Gastroesophageal sphincter (tissue), 4 donors: Measurements from ENCODE around the gene OR7A5. TPM values are rescaled to one million over a fixed set of nuclear protein-coding genes. Genes with fewer than 3 reads are reported as not detected.

Experiments used
- ATAC-seq: fragments of 150-250 bp; one replicate; pipeline ENCODE4 v1.9.1; 2016; ENCODE audit warnings: mild to moderate bottlenecking, moderate library complexity
- H3K27ac ChIP-seq, 4 donors: fragments of 200-600 bp; sonication (generic) in 3 of 4; 1 replicate in 3 of 4; 2 replicates in 1 of 4; pipeline ENCODE4 v1.5.1; 2016 to 2019
- H3K27me3 ChIP-seq: fragments of 200-600 bp; sonication (generic); one replicate; pipeline ENCODE4 v1.5.1; 2019
- H3K36me3 ChIP-seq, 2 donors: fragments of 200-600 bp; sonication (generic); one replicate each; pipeline ENCODE4 v1.5.1; 2019; ENCODE audit warnings: control low read depth in 1 of 2
- H3K4me1 ChIP-seq, 3 donors: fragments of 200-600 bp; sonication (generic); 1 replicate in 2 of 3; 2 replicates in 1 of 3; pipeline ENCODE4 v1.5.1; 2016 to 2019; ENCODE audit warnings: control low read depth in 2 of 3
- H3K4me3 ChIP-seq, 2 donors: fragments of 200-600 bp; sonication (generic); one replicate each; pipeline ENCODE4 v1.5.1; 2019; ENCODE audit warnings: mild to moderate bottlenecking in 1 of 2, moderate library complexity in 1 of 2
- H3K9me3 ChIP-seq, 3 donors: fragments of 200-600 bp; sonication (generic); one replicate each; pipeline ENCODE4 v1.5.1; 2017 to 2019; ENCODE audit warnings: control low read depth in 2 of 3
- CTCF ChIP-seq, 4 experiments: fragments of 200-600 bp in 2 of 4; fragments of 450-650 bp in 2 of 4; sonication (generic) in 1 of 4; IDR thresholded peaks; one replicate each; pipeline ENCODE4 v1.5.1; 2017 to 2019; ENCODE audit warnings: antibody characterized with exemption in 4 of 4, mild to moderate bottlenecking in 2 of 4, moderate library complexity in 2 of 4
- EP300 ChIP-seq: sonication (generic); formaldehyde crosslinking; IDR thresholded peaks from one replicate; pipeline ENCODE4 v1.6.1; 2017; ENCODE audit warnings: antibody characterized with exemption, mild to moderate bottlenecking
- POLR2A ChIP-seq, 2 donors: fragments of 450-650 bp; IDR thresholded peaks; one replicate each; pipeline ENCODE4 v1.6.1; 2017; ENCODE audit warnings: antibody characterized with exemption in 2 of 2, mild to moderate bottlenecking in 2 of 2, moderate library complexity in 1 of 2
- POLR2AphosphoS5 ChIP-seq: sonication (generic); formaldehyde crosslinking; IDR thresholded peaks from one replicate; pipeline ENCODE4 v1.6.1; 2017; ENCODE audit warnings: antibody characterized with exemption
- WGBS, 2 donors: methylation state at CpG; one replicate each; pipeline ENCODE4 v1.1.5; 2018; ENCODE audit warnings: low coverage in 1 of 2; 5-methylcytosine and 5-hydroxymethylcytosine counted together
- total RNA-seq, 4 donors: library from RNA; depleted of rRNA; stranded (reverse); fragments of >200 nt; gene quantifications; one replicate each; pipeline ENCODE4 v1.1.0, GENCODE V29; 2016

Gene OR7A5
- total RNA-seq, 4 donors from 2014 or later: not detected

- no peaks in the 10 kb centered on the region for H3K4me1 ChIP-seq
- H3K27me3 ChIP-seq: peaks cover 30% of the 10 kb centered on the region
- TF ChIP-seq POLR2A (IDR thresholded peaks at IDR 0.05) (no peak), POLR2AphosphoS5 (no peak), CTCF (IDR thresholded peaks at IDR 0.05) (no peak), EP300 (no peak)
- H3K9me3 ChIP-seq: peaks cover 0 to 11% (median 0%) of the 10 kb centered on the region in 3 donors
- H3K36me3 ChIP-seq: no peaks in the 10 kb centered on the region
- no peak for ATAC-seq
- H3K27ac ChIP-seq: no peak overlapping the region
- no peak overlapping the region for H3K4me3 ChIP-seq
- WGBS, 2 donors: 46 to 77% methylated on average over 2 to 6 of the region's 6 CpGs
Measured at GRCh38 chr19:14821937-14822336, 13.0 kb downstream of the OR7A5 start.

GRCh38 chr19:14818588-14818987, 16.4 kb downstream of the OR7A5 start:
- no peaks in the 10 kb centered on the region for H3K4me1 ChIP-seq
- no peaks in the 10 kb centered on the region for H3K9me3 ChIP-seq
- peaks cover 6% of the 10 kb centered on the region for H3K27me3 ChIP-seq
- H3K4me3 ChIP-seq: no peak overlapping the region
- no peak for TF ChIP-seq CTCF (IDR thresholded peaks at IDR 0.05)
- TF ChIP-seq POLR2AphosphoS5: no peak
- TF ChIP-seq EP300: no peak
- TF ChIP-seq POLR2A (IDR thresholded peaks at IDR 0.05): no peak
- H3K27ac ChIP-seq: no peak overlapping the region
- no peaks in the 10 kb centered on the region for H3K36me3 ChIP-seq
- 74 to 75% methylated on average over 6 to 8 of the region's 8 CpGs for WGBS, 2 donors
- ATAC-seq: no peak

GRCh38 chr19:14817052-14817451, 17.9 kb downstream of the OR7A5 start:
- Histone ChIP-seq H3K36me3 (no peaks in the 10 kb centered on the region), H3K4me1 (no peaks in the 10 kb centered on the region), H3K4me3 (no peak overlapping the region), H3K9me3 (no peaks in the 10 kb centered on the region), H3K27me3 (no peaks in the 10 kb centered on the region), H3K27ac (no peak overlapping the region)
- TF ChIP-seq POLR2A (IDR thresholded peaks at IDR 0.05): no peak
- no peak for TF ChIP-seq EP300
- TF ChIP-seq POLR2AphosphoS5: no peak
- no peak for TF ChIP-seq CTCF (IDR thresholded peaks at IDR 0.05)
- WGBS, 2 donors: 51 to 56% methylated on average over 3 of the region's 3 CpGs
- no peak for ATAC-seq

GRCh38 chr19:14814982-14815652, 19.9 kb downstream of the OR7A5 start:
- no peak for ATAC-seq
- WGBS, 2 donors: 39 to 57% methylated on average over 2 of the region's 2 CpGs
- H3K27ac ChIP-seq: no peak overlapping the region
- no peaks in the 10 kb centered on the region for H3K9me3 ChIP-seq
- H3K4me3 ChIP-seq: no peak overlapping the region
- H3K4me1 ChIP-seq: no peaks in the 10 kb centered on the region
- H3K36me3 ChIP-seq: no peaks in the 10 kb centered on the region
- H3K27me3 ChIP-seq: no peaks in the 10 kb centered on the region
- TF ChIP-seq CTCF (IDR thresholded peaks at IDR 0.05): no peak
- TF ChIP-seq POLR2A (IDR thresholded peaks at IDR 0.05): no peak
- TF ChIP-seq EP300: no peak
- TF ChIP-seq POLR2AphosphoS5: no peak
